Fibroblast of the conjunctiva (primary cell): ENCODE measurements around the gene ARHGAP9.
"Not testable (repeated sequence)": the region's sequence is repeated elsewhere in the genome, so short reads cannot be mapped to it uniquely, and the experiment has no call there.

Source experiments
- DNase-seq: peaks from one replicate; pipeline ENCODE4 v3.0.0-alpha.2; 2010; ENCODE audit warnings: low read depth

The ARHGAP9 gene

DNA sequence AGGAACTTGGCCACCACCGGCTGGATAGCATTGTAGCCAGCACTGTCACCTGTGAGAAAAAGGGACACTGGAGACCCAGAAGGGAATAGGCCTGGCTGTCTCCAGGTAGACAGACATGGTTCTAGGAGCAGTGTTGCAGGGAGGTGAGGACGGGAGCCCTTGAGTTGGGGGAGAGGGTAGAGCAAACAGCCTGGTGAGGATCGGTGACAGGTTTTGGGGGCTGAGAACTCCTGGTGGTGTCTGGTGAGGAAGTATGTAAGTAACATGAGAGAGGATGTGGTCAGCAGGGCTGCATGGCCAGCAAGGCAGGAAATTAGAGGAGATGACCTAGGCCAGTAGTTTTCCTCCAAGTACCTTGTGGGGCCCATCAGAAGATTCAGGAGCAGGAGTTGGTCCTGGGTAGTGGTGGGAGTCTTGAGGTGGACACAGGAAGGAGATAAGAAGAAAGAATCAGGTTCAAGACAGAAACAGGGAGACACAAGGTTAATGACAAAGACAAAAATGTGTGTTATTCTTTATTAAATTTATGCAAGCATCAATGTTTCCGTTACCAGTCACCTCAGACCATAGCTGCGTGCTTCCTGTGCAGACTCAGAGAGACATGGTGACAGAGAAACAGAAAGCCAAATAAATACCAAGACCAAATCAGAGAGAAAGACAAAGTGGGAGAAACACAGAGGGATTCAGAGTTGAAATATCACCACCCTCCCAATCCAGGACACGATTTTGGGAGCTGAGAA lies at the start of gene ARHGAP9:
ARHGAP9 (minus strand) TSS at position 491 of the 740 bp plus-strand sequence; CDS start at position 31, 460 bp downstream.
- no peak for DNase-seq

DNA sequence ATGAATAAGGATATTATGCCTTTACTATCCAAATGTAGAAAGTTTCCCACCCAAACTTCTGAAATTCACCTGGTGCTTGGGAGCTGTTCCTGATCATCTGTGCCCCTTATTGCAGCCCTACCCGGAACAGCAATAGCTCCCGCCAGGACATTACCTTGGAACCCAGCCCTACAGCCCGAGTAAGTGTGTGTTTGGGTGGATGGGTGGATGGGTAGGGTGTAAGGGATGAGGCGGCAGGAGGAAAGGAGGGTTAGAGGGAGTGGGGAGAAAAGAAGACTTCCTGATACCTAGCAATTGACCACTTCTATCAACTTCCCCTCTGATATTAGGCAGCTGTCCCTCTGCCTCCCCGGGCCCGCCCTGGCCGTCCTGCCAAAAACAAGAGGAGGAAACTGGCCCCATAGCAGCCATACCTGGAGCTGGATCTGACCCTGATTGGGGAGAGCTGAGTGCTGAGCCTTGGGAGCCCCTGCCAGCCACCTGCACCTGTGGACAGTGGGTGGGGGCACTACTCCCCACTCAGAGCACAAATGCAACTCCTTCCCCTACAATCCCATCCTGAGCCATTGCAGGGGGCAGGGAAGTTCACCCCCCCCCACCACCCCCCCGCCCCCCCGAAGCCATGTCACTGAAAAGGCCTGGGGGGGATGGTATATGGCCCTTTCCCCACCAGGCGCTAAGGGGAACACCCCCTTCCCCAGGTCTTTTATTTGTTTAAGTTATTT lies 49.3 kb upstream of the ARHGAP9 start:
- no peak for DNase-seq

DNA sequence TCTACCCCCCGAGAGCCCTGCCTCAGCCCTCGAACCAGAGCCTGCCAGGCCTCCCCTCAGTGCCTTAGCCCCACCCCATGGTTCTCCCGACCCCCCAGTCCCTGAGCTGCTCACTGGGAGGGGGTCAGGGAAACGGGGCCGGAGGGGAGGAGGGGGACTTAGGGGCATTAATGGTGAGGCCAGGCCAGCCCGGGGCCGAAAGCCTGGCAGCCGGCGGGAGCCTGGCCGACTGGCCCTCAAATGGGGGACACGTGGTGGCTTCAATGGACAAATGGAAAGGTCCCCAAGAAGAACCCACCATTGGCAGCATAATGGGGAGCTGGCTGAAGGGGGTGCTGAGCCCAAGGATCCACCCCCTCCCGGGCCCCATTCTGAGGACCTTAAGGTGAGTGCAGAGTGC lies 48.5 kb upstream of the ARHGAP9 start:
- DNase-seq, result no peak

- DNase-seq, result no peak
Observed at GRCh38 chr12:57527184-57527583, 47.5 kb upstream of the ARHGAP9 start.

- DNase-seq, result no peak
Observed at GRCh38 chr12:57526477-57527126, 46.9 kb upstream of the ARHGAP9 start.

- no peak for DNase-seq
Observed at GRCh38 chr12:57525615-57526383, 46.1 kb upstream of the ARHGAP9 start.

DNA sequence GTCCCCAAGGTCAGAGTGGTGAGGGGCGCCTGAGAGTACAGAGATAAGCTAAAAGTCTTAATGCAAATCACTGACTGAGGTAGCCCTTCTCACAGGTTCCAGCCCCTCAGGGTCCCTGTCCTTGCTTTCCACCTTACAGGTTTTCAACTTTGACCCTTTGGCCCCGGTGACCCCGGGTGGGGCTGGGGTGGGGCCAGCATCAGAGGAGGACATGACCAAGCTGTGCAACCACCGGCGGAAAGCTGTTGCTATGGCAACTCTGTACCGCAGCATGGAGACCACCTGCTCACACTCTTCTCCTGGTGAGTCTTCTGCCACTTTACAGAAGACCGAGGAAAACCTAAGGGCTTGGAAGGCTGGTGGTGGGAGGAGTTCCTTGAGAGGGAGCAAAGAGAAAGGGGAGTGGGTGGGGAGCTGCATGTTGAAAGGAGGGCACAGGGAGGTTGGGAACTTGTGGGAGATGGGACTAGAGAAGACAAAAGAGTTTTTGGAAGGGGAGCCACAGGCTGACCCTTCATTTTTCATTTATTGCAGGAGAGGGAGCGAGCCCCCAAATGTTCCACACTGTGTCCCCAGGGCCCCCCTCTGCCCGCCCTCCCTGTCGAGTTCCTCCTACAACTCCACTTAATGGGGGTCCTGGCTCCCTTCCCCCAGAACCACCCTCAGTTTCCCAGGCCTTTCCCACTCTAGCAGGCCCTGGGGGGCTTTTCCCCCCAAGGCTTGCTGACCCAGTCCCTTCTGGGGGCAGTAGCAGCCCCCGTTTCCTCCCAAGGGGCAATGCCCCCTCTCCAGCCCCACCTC lies 45.3 kb upstream of the ARHGAP9 start:
- no peak for DNase-seq

DNA sequence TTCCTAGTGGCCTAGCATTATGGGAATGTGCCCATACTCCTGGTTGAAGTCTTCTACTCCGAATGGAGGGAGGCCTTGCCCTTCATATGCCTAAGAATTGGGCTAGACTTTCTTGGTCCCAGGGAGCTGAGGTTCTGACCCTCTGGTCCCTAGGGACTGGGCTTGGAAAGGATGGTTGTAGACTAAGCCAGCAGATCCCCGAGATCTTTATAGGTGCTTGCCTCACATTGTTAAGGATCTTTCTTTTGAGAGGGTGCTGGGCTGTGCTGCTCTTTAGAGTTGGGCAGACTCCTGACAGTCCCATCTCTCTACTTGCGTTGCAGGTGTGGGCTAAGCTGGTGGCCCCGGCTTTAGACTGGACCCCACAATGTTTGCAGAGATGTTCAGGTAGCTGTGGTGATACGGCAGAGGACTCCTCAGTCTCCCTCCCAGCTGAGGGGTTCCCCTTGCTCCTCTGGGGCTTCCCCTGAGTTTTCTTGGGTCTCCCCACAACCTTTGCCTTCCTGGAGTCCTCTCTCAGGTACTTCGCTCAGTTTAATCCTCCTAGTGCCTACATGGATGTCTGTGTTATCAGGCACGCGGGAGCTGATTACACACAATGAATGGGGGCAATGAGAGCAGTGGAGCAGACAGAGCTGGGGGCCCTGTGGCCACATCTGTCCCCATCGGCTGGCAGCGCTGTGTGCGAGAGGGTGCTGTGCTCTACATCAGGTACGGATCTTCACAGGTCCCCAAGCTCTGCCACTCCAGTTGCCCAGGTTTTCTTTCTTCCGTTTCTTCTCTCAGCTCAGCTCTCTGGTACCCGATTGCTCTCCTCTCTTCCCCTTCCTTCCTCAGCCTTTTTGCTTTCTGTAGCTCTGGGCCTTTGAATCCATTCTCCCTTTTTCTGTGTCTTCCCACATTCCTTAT lies 44.3 kb upstream of the ARHGAP9 start:
- DNase-seq, result no peak

GRCh38 chr12:57522887-57523705 lies 43.4 kb upstream of the ARHGAP9 start:
- peak; percentile 55 for DNase-seq

DNA sequence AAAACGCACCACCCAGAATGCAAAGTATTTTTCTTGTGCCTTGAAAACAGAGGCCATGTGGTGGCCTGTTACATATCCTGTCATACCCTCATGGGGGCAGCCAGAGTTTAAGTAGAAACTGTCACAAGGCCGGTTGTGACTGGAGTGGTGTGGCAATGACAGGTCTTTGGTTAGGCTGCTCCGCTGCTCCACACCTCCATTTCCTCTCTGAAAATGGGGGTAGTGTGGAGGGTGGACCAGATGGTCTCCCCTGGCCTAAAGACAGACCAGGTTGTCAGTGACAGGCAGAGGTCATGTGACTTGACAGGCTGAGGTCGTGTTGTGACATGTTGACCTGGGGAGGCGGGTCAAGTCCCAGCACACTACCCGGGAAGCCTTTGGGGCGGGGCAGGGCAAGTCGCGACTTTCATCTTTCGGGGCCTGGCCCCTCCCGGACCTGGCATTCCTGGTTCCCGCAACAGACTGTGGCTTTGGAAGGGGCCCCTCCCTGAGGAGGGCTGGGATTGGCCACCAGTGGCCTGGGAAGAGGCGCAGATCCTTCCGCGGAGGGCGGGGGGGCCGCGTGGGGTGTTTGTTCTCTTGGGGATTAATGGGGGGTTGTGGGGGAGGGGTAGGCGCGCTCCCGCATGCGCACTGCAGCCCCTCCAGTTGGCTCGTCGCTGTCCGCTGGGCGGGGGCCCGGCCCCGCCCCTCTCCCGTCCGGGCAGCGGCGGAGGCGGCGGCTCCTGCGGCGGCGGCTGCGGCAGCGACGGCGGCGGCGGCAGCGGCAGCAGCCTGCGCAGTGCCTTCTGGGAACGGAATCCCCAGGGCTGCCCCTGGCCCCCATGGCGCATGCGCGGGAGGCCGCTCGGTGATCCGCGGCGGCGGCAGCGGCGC lies 42.6 kb upstream of the ARHGAP9 start, which contains the start of gene MBD6:
MBD6 (plus strand) TSS at position 814 of the 876 bp plus-strand sequence. CDS start 1,480 bp downstream, outside the sequence.
- peak; percentile 88 for DNase-seq

GRCh38 chr12:57521525-57522010 lies 41.9 kb upstream of the ARHGAP9 start:
- no peak for DNase-seq

DNA sequence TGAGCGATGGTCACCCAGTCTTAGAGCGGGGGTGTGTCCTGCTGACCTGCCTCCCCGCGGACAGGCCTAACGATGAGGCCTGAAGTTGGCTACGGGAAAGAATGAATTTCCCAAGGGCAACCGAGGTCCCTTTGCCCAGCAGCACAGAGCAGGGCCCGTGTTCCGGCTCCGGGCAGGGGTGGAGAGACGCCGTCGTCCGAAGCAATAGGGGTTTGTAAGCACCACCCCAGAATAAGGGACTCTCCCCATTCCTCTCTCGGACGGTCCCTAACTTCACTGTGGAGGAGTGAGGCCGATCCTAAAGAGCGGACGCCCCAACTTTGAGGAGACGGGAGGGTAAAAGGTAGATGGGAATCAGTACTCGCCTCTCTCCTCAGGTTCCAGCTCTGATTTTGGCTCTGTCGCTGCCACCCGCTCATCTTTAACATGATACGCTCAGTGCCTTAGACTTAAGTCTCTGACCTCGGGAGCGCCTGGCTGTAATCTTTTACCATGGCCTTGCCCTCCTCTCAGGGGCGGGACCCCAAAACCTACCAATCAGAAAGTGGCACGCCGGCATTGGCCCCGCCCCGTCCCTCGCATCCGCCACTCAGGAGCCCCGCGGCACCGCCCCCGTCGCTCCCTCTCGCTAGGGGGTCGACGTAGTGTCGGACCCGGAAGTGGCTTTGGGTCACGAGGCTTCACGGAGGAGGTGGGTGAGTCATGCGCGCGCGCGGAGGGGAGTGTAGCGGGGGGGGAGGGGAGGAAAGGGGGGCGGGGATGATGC lies 40.6 kb upstream of the ARHGAP9 start, which contains the start of gene DDIT3:
DDIT3 (minus strand) TSS at position 462 of the 766 bp plus-strand sequence. CDS start 3,108 bp downstream, outside the sequence.
- peak; percentile 98 for DNase-seq

DNA sequence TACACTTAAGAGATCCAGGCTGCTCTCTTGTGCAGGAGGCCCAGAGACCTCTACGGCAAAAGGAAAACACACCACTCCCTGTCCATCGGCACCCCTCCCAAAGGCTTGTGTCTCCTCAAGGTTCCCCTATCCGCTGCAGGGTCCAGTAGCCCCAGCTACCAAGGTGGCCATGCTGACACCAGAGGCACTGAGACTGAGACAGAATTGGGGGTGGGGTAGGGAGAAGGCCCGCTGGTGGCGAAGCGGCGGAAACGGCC lies 40.1 kb upstream of the ARHGAP9 start:
- no peak for DNase-seq

DNA sequence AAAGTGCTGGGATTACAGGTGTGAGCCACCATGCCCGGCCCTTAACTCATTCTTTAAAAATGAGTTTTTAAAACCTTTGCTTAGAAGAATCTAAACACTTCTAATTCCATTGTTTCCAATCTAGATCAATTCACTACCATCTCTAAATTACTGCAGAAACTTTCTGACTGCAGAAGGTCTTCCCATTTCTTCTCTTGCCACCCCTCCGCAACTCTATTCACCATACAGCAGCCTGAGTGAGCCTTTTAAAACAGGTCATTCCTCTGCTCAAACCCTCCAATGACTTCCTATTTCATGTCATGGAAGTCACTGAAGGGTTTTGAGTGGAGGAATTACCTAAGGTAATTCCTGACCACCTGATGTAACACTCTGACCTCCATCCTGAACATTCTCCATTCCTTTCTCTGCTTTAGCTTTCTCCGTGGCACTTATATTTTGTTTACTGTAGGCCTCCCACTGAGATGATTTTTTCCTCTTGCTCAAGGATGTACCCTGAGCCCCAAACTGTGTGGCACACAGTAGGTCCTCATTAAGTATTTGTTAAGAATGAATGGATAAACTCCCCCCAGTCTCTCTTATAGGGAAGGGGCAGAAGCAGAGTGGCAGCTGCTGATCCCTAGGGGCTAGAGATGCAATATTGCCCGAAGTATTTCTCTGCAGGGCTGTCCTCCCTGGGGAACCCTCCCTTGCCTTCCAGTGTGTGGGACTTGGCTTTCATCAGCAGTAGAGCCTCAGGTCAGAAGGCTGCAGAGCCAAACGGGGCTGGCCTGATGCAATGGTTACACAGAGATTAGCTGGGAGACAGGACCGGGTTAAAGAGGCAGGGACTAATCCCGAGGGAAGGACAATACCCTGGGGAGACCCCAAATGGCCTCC lies 39.5 kb upstream of the ARHGAP9 start:
- peak; percentile 77 for DNase-seq

DNA sequence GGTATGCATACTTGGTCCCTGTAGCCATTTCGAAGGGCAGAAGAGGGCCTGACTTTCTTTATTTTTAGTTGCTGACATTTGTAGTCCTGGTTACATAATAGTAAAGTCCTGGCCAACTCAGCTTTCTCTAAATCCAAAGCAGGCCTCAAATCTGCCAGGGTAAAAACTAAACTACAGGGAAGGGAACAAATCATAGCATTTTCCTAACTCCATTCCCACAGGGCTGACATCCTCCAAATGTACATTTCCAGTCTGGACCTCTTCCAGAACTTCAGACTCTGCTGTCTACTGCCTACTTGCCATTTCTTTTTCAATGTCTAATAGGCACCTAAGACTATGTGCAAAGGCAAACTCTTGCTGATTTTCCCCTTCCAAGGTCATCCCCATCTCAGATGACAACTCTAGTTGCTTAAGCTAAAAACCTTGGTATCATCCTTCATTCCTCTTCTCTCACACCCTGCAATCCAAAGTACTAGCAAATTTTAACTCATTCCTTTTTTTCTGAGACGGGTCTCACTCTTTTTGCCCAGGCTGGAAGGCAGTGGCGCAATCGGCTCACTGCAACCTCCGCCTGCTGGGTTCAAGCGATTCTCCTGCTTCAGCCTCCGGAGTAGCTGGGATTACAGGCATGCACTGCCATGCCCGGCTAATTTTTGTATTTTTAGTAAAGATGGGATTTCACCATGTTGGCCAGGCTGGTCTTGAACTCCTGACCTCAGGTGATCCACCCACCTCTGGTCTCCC lies 38.7 kb upstream of the ARHGAP9 start:
- DNase-seq, result no peak

DNA sequence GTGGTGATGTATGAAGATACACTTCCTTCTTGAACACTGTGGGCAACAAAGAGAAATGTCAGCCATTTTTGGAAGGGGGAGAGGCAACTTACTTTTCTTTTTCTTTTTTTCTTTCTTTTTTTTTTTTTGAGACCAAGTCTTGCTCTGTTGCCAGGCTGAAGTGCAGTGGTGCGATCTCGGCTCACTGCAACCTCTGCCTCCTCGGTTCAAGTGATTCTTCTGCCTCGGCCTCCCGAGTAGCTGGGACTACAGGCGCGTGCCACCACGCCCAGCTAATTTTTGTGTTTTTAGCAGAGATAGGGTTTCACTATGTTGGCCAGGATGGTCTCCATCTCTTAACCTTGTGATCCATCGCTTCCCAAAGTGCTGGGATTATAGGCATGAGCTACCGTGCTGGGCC lies 38.1 kb upstream of the ARHGAP9 start:
- DNase-seq, result not testable (repeated sequence)
